A204.1 (cell line): ENCODE measurements around the gene DNAJA3.

Experiments
- FAIRE-seq: peaks from 2 replicates; lab custom pipeline; 2012; peaks lifted over from hg19 to GRCh38; lab: Jason Lieb, UNC

Gene DNAJA3

DNA sequence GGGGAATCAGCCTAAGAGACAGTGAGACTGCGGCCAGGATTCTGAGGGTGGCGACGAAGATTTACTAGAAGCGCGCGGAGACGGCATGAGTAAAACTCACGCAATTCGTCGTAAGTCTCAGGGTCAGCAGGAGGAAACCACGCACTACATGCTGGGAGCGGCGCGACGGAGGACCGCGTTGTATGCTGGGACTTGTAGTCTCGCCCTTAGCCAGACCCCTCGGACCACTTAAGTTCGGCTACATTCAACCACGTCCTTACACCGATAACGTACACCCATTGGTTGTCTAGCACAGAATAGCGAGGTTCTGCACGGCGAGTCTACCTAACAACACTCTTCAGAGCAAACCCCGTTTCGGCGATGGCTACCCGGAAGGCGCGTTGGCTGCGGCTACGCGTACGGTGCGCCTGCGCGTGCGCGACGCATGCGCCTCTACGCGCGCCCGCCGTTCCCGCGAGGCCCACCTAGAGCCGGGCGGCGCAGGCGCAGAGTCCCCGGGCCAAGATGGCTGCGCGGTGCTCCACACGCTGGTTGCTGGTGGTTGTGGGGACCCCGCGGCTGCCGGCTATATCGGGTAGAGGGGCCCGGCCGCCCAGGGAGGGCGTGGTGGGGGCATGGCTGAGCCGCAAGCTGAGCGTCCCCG is at the start of gene DNAJA3:
DNAJA3 (plus strand) TSS at position 491 of the 643 bp plus-strand sequence; CDS start at position 505, 14 bp downstream.
- FAIRE-seq, result no peak

DNA sequence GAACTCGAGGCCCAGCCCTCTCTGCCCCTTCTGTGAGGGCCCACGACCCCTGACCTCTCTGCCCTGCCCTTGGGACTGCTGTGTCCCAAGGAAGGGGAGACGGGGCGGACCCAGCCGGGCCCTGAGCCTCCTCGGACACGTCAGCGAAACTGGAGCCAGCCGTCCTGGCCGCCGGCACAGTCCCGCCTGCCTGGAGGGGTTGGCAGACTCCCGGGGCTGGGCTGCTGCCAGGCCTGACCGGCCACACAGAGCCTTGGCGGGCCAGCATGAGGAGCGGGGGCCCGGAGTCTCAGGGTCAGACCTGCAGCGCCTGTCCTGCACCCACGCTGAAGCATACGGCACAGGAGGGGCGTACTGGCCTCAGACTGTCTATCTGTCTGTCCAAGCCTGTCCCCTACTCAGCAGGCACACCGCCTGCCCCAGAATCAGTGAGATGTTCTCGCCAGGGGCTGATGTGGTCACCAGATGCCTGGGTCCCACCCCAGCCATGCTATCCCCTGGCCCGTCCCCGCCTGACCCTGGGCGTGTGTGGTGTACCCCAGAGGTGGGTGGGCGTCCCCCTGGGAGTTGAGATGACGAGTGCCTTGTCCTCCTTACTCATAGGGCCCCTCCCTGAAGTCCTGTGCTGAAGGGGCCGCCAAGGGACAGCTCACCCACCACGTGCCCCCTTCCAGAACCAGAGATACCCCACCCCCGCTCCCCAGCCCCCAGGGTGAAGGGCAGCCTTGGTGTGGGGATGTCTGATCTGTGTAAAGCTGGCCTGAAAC is 49.4 kb upstream of the DNAJA3 start:
- FAIRE-seq, result no peak

DNA sequence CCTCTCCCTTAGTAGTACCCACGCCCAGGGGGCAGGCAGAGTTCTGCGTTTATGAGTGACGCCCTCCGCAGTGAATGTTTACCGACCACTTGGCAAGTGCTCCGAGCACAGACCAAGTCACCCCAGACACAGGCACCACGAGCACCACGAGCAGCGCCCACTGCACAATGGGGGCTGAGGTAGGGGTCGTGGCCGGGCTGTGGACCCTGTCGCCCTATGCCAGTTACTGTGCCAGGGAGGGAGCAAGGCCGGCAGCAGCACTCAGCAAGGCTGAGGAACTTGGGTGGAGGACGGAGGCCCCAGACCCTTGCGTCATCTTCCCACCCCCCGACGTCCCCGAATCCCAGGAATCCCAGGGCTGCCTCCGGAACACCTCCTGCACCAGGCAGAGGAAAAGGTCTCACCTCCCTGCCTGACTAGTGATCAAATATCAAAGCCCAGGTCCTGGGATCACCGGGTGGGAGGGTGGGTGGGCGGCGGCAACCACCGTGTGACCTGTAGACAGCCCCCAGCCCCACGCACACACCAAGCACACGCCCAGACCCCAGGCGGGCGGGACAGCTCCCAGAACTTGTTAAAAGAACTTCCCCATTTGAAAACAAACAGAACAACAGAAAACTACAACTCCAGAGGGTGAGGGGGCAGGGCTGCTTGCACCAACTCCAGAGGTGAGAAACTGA is 48.6 kb upstream of the DNAJA3 start:
- FAIRE-seq, result no peak

DNA sequence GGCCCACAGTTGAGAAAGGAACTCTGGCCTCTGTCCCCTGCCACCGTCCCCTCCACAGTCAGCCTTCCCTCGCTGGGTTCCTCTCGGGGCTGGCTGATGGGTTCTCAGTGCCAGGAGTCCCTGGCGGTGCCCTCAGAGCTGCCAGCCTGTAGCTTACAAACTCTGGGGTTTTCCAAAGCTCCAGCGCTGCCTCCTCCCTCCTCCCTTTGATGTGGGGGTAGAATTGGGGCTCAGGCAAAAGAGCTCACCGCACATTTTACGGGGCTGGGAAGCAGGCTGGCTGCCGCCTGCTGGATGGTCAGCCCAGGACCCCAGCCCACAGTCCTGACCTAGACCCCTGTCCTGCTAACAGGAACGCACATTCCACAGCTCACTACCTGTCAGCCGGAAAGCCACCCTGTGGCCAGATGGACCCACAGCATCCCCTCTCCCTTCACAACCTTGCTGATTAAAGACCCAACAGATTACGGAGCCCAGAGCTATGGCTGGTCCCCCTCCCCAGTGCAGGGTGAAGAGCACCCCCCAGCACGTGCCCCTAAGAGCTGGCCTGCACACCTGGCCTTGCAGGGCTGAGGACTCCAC is 48.0 kb upstream of the DNAJA3 start:
- no peak for FAIRE-seq

DNA sequence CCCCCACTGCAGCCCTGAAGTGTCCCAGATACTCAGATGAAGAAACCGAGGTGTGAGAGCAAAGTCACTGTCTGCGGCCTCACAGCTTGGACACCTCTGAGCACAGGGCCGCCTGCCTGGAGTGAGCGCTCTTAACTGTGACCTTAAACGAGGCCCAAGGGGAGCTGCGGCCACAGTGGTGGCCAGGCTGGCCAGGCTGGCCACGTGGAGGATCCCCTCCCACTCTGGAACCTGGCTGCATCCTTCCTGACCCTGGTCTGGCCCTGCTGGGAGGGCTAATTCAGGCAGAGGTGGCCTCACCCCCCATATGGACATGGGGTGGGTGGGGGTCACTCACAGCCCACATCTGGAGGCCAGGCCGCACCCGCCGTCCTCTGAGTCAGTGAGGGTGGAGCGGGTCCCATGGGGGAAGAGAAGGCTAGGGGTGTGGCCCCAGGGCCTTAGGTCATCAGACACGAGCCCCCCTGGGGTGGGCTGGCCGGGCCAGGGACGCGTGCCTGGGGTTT is 47.5 kb upstream of the DNAJA3 start:
- FAIRE-seq, result no peak

DNA sequence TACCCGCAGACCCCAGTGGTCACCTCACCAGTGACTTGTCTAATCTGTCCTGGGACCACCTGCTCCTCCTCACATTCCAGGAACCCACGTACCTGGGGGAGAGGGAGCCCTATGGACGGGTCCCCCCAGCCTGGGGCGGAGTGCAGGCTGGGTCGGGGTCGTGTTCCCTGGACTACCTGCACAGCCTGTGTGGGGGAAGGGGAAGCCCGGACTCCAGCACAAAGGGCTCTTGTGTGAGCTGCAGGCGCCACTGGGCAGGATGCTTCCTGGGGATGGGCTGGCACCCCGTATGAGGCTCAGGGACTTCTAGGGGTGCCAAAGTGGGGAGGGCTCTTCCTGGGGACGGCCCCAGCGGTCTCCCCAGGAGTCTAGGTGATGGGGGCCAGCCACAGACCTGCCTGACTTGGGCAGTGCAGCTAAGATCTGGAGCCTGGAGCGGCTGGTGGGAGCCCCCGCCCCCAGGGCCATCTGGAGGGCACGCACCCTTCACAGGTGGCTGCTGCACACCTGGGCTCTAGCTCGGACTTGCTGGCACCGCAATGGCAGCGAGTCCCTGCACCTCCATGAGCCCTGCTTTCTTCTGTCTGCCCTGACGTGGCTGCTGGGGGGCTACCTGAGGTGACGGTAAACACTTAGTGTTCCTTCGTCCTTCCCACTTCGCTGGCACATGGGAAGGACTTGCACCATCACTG is 46.5 kb upstream of the DNAJA3 start:
- no peak for FAIRE-seq

DNA sequence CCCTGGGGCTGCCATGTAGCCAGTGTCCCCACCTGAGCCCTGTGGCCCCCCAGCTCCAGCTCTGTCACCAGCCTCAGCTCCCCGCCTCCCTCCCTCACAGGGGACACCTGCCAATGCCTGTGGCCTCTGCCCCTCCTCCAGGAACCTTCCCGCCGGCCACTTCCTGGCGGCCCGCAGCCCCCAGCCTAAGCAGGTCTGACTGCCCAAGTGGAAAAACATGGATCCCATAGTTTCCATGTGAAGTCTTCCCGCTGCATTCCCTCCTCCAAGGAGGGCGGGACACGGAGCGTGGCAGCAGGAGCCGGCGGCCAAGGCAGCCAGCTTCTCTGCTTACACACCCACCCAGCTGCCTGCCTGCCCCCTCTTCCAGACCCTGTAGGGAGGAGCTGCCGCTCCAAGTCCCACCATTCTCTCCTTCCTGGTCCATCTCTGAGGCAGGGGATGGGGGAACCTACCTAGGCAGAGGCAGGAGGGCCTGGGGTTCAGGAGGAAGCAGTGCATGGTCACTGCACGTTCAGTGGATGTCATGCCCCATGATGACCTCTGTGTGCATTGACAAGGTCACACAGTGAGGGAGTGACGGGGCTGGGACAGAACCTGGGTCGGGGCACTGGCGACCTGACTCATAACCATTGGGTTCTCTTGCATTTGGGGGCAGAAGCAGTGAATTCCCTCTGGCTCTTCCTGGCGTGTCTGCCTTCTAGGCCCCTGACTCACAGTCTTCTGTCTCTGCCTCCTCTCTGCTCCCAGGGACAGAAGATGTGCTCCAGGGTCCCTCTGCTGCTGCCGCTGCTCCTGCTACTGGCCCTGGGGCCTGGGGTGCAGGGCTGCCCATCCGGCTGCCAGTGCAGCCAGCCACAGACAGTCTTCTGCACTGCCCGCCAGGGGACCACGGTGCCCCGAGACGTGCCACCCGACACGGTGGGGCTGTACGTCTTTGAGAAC is 45.3 kb upstream of the DNAJA3 start:
- no peak for FAIRE-seq

DNA sequence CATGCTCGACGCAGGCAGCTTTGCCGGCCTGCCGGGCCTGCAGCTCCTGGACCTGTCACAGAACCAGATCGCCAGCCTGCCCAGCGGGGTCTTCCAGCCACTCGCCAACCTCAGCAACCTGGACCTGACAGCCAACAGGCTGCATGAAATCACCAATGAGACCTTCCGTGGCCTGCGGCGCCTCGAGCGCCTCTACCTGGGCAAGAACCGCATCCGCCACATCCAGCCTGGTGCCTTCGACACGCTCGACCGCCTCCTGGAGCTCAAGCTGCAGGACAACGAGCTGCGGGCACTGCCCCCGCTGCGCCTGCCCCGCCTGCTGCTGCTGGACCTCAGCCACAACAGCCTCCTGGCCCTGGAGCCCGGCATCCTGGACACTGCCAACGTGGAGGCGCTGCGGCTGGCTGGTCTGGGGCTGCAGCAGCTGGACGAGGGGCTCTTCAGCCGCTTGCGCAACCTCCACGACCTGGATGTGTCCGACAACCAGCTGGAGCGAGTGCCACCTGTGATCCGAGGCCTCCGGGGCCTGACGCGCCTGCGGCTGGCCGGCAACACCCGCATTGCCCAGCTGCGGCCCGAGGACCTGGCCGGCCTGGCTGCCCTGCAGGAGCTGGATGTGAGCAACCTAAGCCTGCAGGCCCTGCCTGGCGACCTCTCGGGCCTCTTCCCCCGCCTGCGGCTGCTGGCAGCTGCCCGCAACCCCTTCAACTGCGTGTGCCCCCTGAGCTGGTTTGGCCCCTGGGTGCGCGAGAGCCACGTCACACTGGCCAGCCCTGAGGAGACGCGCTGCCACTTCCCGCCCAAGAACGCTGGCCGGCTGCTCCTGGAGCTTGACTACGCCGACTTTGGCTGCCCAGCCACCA is 44.4 kb upstream of the DNAJA3 start:
- no peak for FAIRE-seq

DNA sequence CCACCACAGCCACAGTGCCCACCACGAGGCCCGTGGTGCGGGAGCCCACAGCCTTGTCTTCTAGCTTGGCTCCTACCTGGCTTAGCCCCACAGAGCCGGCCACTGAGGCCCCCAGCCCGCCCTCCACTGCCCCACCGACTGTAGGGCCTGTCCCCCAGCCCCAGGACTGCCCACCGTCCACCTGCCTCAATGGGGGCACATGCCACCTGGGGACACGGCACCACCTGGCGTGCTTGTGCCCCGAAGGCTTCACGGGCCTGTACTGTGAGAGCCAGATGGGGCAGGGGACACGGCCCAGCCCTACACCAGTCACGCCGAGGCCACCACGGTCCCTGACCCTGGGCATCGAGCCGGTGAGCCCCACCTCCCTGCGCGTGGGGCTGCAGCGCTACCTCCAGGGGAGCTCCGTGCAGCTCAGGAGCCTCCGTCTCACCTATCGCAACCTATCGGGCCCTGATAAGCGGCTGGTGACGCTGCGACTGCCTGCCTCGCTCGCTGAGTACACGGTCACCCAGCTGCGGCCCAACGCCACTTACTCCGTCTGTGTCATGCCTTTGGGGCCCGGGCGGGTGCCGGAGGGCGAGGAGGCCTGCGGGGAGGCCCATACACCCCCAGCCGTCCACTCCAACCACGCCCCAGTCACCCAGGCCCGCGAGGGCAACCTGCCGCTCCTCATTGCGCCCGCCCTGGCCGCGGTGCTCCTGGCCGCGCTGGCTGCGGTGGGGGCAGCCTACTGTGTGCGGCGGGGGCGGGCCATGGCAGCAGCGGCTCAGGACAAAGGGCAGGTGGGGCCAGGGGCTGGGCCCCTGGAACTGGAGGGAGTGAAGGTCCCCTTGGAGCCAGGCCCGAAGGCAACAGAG is 43.5 kb upstream of the DNAJA3 start:
- no peak for FAIRE-seq

DNA sequence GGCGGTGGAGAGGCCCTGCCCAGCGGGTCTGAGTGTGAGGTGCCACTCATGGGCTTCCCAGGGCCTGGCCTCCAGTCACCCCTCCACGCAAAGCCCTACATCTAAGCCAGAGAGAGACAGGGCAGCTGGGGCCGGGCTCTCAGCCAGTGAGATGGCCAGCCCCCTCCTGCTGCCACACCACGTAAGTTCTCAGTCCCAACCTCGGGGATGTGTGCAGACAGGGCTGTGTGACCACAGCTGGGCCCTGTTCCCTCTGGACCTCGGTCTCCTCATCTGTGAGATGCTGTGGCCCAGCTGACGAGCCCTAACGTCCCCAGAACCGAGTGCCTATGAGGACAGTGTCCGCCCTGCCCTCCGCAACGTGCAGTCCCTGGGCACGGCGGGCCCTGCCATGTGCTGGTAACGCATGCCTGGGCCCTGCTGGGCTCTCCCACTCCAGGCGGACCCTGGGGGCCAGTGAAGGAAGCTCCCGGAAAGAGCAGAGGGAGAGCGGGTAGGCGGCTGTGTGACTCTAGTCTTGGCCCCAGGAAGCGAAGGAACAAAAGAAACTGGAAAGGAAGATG is 42.8 kb upstream of the DNAJA3 start:
- no peak for FAIRE-seq

DNA sequence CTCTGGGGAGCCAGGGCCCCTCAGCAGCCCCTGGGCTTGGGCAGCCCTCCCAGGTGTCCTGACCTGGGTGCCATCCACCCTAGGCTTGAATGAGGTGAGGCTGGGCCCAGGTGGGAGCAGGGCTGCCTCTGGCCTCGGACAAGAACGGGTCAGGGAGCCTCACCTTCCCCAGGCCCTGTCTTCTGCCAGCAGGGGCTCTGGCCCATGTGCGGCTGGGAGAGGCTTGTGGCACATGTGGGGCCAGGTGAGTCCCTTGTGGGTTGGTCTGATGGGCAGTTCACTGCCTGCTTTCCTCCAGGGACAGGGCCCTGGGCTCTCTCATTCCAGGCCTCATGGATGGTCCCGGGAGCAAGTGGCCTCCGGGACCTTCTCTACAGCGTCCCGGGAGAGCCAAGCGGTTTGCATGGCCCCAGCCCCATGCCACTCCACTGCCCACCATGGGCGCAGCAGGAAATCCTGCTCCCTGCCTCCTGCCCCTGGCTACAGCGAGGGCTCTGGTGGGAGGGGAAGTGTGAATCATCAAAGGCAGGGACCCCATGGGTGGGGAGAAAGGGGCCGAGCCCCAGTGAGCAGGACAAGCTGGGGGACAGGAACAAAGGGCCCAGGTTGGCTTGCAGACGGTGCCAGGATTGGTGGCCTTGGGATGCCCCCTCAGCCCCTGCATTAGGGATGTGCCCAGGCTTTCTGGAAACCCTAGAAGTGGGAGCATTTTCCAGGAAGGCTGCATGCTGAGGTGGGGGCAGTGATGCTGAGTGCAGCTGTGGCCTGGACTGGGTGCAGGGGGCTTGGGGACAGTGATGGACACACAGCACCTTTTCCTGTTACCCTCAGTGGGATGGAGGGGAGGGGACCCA is 41.9 kb upstream of the DNAJA3 start:
- no peak for FAIRE-seq

DNA sequence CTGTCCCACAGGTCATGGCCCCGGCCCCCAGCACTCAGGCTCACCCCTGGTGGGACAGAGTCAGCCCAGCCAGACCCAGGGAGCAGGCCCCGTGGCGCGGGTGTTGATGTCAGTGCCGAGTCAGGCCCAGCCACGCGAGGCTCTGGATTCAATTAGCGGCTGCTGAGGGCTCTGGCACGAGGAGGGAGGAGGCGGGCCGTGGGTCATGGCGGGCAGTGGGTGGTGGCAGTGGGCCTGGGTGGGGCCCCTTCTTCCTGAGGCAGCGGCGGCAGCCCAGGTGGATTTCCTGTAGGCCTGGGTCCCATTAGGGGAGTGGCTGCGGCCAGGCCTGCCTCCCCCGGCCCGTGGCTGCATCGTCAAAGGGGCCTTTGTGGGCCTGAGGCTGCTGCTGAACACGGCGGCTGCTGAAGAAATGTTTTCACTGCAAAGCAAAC is 41.1 kb upstream of the DNAJA3 start:
- FAIRE-seq, result no peak

DNA sequence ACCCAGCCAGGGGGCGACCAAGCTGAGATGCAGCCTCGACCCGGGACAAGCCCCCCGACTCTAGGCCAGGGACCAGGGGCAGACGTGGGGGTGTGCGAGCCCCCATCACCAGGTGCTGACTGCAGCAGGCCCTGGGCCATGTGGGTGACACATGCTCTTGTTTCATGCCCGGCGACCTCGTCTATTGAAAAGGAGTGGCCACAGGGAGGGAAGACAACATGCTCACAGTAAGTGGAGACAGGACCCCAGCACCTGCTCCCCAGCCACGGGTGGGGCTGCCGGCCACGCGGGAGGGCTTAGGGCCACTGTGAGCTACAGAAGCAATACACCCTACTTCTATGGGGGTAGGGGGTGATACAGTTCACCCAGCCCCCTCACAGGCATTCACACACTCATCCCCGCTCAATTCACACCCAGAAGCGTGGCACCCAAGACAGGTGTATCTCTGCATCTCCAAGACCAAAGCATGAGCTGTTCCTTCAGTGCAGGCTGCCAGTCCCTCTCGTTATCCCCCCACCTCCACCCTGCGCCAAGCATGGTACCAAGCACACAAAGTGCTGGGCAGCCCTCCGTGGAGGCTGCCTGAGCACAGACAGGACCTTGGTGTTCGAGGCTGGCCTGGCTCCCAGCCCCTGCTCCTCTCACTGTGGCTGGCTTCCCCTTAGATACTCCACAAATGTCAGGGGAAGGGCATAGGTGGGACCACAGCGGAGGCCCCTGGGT is 40.4 kb upstream of the DNAJA3 start:
- no peak for FAIRE-seq

DNA sequence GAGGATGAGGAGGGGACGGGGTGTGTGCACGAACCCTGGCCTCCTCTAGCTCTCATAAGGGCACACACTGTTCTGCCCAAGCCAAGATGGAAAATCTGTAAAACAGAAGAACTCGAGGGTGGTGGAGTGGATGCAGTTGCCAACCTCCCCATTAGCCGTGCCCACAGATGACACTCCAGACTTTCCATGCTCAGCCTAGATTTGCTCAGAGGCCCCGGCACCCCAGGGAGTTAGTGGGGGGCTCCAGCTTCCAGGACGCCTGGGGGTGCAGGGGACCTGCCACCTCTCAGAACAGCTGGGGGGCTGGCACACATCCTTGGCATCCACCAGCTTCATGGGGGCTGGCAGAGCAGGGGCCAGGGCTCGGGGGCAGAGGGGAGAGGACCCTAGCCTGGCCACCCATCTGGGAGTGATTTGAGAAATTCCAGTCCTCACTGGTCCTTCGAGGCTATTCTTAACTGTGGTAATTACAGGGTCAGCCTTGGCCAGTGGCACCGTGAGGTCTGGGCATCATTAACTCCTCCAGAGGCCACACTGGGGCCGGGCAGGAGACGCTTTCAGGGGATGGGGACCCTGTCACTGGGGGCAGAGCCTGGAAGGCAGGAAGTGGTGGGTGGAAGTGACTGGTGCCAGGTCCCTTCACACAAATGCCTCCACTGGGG is 39.7 kb upstream of the DNAJA3 start:
- no peak for FAIRE-seq

DNA sequence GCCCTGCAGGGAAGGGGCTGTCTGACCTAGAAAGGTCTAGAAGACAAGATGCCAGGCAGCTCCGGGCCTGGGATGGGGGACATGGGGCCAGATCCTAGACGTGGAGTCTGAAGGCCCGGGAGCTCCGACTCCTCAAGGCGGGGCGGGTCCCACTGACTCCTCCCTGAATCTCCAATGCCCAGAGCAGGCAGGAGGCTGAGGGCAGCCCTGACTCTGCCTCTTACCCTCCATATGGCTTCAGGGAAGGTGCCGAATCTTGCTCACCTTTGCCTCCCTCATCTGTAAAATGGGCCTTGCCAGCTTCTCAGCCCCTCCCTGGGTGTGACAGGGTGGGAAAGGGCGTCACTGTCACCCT is 39.2 kb upstream of the DNAJA3 start:
- FAIRE-seq, result no peak

DNA sequence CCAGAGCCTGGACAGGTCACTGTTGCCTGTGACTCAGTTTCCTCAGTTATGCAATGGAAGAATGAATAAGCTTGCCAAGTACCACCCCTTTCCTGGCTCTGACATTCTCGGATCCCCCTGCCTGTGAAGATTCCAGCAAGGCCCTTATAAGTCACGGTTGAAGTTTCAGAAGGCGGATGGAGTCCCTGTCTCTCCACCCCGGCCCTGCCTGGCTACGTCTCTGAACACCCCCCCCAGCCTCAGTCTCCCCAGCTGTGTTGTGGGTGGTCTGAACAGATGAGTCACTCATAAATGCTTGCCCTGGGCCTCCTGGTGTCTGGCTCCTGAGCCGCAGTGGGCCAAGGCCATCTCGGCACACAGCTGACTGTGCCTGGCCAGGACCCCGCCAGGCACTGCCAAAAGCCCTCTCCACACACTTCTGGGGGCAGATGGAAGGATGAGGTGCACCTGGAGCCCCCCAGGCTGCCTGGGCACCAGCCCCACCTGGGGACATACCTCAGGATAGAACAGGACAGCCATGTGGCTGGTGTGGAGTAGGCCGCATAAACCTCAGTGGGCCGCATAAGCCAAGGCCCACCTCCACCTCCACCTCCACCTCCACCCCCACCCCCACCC is 38.6 kb upstream of the DNAJA3 start:
- FAIRE-seq, result no peak
